ENCODE results near the gene TLX2. TPM values are rescaled to one million over a fixed set of nuclear protein-coding genes. Genes with fewer than 3 reads are reported as not detected.

TLX2 gene
- total and polyA plus RNA-seq, 2 of the 13 experiments (the other 11 are each of a cell fraction or from before 2014, with no cell fraction given): 0.05 to 0.20 TPM

DNA sequence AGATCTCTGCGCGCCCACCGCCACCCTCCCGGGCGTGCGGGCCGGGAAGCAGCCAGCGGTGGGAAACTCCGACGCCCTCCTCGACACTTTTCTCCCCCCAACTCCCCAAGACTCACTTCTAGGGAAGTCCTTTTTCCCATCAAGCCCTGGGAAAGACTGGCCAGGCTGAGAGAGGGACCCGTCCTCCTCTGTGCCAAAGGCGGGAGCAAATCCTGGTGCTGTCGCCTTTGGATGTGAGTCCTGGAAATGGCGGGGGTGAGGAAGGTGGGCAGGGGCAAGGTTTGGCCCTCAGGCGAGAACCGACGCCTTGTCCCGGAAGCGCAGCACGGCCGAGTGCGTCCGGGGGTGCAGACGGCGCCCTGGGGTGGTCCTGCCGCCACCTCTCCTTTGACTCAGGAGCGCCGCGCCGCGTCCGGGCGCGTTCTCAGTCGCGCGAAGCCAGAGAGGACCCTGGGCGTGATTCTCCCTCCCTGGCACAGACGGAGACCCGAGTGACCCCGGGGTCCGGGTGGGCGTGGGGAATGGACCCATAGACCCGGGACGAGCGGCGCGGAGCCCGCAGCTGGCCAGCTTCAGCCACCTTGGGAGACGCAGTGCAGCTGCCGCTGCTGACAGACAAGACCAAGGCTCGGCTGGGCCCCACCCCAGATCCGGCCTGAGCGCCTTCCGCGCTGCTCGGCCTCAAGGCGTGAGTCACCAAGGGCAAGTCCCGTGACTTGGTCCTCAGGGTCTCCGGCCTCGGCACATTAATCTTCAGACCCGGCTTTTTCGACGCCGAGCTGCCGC is 11.3 kb upstream of the TLX2 start (continued):
- TF ChIP-seq ZC3H13 (CRISPR knock-in tag; IDR thresholded peaks at IDR 0.05) (peak; percentile 2; the same call in 1 of the 2 replicates), JUND (CRISPR knock-in tag; IDR thresholded peaks at IDR 0.05) (peak; percentile 55; the same call in 1 of the 2 replicates), ELF4 (CRISPR knock-in tag; IDR thresholded peaks at IDR 0.05; ENCODE audit: borderline replicate concordance) (peak; percentile 88; the same call in 1 of the 2 replicates), KDM5B (CRISPR knock-in tag; IDR thresholded peaks at IDR 0.05; ENCODE audit: borderline replicate concordance) (peak; percentile 86), SNRNP70 (IDR thresholded peaks at IDR 0.05; ENCODE audit: low read depth, low read length) (no peak), NR2C2 (CRISPR knock-in tag; IDR thresholded peaks at IDR 0.05; ENCODE audit: borderline replicate concordance) (peak; percentile 92), ZNF234 (CRISPR knock-in tag; conservative IDR thresholded peaks at IDR 0.05) (peak; percentile 68; the same call in 1 of the 2 replicates), GATAD2A (CRISPR knock-in tag; IDR thresholded peaks at IDR 0.05) (peak; percentile 69), TBP (CRISPR knock-in tag; IDR thresholded peaks at IDR 0.05) (no peak), ZNF501 (CRISPR knock-in tag; IDR thresholded peaks at IDR 0.05) (peak; percentile 92)
- TF ChIP-seq, protein P1, sequence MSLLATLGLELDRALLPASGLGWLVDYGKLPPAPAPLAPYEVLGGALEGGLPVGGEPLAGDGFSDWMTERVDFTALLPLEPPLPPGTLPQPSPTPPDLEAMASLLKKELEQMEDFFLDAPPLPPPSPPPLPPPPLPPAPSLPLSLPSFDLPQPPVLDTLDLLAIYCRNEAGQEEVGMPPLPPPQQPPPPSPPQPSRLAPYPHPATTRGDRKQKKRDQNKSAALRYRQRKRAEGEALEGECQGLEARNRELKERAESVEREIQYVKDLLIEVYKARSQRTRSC (CRISPR knock-in tag; IDR thresholded peaks at IDR 0.05; ENCODE audit: low read depth): no peak
- TF ChIP-seq, protein P2, sequence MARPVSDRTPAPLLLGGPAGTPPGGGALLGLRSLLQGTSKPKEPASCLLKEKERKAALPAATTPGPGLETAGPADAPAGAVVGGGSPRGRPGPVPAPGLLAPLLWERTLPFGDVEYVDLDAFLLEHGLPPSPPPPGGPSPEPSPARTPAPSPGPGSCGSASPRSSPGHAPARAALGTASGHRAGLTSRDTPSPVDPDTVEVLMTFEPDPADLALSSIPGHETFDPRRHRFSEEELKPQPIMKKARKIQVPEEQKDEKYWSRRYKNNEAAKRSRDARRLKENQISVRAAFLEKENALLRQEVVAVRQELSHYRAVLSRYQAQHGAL (CRISPR knock-in tag; IDR thresholded peaks at IDR 0.05; ENCODE audit: not compliant biosample characterization): peak; percentile 25
- TF ChIP-seq, protein P3, sequence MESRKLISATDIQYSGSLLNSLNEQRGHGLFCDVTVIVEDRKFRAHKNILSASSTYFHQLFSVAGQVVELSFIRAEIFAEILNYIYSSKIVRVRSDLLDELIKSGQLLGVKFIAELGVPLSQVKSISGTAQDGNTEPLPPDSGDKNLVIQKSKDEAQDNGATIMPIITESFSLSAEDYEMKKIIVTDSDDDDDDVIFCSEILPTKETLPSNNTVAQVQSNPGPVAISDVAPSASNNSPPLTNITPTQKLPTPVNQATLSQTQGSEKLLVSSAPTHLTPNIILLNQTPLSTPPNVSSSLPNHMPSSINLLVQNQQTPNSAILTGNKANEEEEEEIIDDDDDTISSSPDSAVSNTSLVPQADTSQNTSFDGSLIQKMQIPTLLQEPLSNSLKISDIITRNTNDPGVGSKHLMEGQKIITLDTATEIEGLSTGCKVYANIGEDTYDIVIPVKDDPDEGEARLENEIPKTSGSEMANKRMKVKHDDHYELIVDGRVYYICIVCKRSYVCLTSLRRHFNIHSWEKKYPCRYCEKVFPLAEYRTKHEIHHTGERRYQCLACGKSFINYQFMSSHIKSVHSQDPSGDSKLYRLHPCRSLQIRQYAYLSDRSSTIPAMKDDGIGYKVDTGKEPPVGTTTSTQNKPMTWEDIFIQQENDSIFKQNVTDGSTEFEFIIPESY (CRISPR knock-in tag; IDR thresholded peaks at IDR 0.05): no peak
- TF ChIP-seq, protein P4, sequence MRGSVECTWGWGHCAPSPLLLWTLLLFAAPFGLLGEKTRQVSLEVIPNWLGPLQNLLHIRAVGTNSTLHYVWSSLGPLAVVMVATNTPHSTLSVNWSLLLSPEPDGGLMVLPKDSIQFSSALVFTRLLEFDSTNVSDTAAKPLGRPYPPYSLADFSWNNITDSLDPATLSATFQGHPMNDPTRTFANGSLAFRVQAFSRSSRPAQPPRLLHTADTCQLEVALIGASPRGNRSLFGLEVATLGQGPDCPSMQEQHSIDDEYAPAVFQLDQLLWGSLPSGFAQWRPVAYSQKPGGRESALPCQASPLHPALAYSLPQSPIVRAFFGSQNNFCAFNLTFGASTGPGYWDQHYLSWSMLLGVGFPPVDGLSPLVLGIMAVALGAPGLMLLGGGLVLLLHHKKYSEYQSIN (CRISPR knock-in tag; IDR thresholded peaks at IDR 0.05; ENCODE audit: borderline replicate concordance): 0 out of 2 replicates have a peak, but pooled peaks have one; percentile 80
- TF ChIP-seq, protein P5, sequence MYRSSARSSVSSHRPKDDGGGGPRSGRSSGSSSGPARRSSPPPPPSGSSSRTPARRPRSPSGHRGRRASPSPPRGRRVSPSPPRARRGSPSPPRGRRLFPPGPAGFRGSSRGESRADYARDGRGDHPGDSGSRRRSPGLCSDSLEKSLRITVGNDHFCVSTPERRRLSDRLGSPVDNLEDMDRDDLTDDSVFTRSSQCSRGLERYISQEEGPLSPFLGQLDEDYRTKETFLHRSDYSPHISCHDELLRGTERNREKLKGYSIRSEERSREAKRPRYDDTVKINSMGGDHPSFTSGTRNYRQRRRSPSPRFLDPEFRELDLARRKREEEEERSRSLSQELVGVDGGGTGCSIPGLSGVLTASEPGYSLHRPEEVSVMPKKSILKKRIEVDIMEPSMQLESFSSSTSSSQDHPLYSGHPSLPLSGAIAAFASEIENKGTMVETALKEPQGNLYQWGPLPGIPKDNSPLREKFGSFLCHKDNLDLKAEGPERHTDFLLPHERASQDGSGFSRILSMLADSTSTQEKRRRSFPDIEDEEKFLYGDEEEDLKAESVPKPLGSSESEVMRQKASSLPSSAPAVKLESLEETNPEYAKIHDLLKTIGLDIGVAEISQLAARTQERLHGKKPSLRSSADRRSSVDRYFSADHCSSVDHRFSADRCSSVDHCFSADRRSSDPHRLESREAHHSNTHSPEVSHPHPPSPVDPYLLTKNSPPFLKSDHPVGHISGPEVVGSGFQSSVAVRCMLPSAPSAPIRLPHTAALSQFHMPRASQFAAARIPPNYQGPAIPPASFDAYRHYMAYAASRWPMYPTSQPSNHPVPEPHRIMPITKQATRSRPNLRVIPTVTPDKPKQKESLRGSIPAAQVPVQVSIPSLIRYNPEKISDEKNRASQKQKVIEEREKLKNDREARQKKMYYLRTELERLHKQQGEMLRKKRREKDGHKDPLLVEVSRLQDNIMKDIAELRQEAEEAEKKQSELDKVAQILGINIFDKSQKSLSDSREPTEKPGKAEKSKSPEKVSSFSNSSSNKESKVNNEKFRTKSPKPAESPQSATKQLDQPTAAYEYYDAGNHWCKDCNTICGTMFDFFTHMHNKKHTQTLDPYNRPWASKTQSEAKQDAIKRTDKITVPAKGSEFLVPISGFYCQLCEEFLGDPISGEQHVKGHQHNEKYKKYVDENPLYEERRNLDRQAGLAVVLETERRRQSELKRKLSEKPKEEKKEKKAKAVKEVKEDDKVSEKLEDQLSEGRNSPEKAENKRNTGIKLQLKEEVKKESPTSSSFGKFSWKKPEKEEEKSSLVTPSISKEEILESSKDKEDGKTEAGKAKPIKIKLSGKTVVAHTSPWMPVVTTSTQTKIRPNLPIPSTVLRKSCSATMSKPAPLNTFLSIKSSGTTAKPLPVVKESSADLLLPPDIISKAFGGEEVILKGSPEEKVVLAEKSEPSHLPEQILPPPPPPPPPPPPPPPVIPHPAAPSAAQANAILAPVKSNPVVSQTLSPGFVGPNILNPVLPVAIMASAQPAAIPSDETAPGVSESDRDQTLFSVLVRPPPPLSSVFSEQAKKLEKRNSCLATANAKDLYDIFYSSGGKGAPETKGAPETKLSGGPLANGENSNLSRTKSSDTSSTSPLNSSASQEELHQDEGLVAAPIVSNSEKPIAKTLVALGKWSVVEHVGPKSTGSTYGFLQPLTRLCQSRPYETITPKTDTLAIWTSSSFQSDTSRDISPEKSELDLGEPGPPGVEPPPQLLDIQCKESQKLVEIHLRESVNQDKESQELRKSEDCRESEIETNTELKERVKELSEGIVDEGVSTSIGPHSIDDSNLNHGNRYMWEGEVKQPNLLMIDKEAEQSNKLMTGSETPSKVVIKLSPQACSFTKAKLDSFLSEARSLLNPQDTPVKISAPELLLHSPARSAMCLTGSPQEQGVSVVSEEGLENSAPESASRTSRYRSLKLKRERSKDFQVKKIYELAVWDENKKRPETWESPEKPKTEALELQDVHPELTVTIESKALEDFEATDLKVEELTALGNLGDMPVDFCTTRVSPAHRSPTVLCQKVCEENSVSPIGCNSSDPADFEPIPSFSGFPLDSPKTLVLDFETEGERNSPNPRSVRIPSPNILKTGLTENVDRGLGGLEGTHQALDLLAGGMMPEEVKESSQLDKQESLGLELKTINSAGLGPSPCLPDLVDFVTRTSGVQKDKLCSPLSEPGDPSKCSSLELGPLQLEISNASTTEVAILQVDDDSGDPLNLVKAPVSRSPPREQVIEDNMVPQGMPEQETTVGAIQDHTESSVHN (CRISPR knock-in tag; IDR thresholded peaks at IDR 0.05): no peak; the same call in 1 of the 2 replicates

All from HepG2 (cell line).